GM12891 (cell line): ENCODE results near the gene CDC45.

ENCODE experiments used
- POLR2A ChIP-seq: IDR thresholded peaks from 2 replicates; pipeline ENCODE4 v1.6.1; 2011; ENCODE audit warnings: low read depth, low read length, control low read depth
- POLR2AphosphoS5 ChIP-seq: IDR thresholded peaks from 2 replicates; pipeline ENCODE4 v1.6.1; 2011; ENCODE audit warnings: low read depth, low read length, control low read depth
- POU2F2 ChIP-seq: IDR thresholded peaks from 2 replicates; pipeline ENCODE4 v1.6.1; 2011; ENCODE audit warnings: low read depth, mild to moderate bottlenecking, control low read depth, low read length, moderate library complexity
- TAF1 ChIP-seq: IDR thresholded peaks from 2 replicates; pipeline ENCODE4 v1.6.1; 2011; ENCODE audit warnings: low read depth, low read length, control low read depth

- TF ChIP-seq POLR2A (no peak), TAF1 (no peak), POLR2AphosphoS5 (no peak), POU2F2 (no peak)
Observed at GRCh38 chr22:19438298-19438697, 41.4 kb upstream of the CDC45 start.
